ENCODE data around the gene ATP5F1D. TPM values are rescaled to one million over a fixed set of nuclear protein-coding genes. Genes with fewer than 3 reads are reported as not detected.
A peak's percentile ranks its signal among the peaks of the same experiment; 100 is the strongest.

The ATP5F1D gene
- total and polyA plus RNA-seq, 2 of the 13 experiments (the other 11 are each of a cell fraction or from before 2014, with no cell fraction given): 39.4 to 78.7 TPM

DNA sequence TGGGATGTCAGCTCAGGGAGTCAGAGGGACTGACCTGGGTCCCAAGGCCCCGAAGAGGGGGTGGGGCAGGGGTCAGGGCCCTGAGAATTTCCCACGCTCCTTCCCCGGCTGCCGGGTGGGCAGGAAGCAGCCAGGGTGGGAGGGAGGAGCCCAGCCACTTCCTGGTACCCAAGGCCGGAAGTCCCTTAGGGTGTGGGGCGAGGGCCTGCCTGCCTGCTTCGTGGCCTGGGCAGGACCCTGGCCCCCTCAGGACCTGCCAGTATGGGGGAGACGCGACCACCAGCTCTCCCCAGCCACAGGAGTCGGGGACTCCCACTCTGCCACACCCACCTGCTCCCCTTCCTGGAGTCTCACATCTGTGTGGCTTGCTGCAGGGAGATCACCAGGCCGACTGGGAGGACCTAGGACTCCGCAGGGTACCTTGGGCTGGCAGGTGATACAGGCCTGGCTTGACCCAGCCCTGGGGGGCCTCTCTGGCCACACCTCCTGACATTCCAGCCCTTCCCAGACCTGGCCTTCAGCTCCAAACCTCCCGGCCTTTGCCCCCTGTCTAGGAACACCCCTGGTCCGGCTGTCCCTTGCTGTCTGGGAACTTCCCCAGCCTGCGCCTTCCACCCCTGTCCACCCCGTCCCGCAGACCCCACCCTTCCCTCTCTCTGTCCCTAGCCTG, 17.8 kb downstream of the ATP5F1D start (continued):
- TF ChIP-seq, protein P1, sequence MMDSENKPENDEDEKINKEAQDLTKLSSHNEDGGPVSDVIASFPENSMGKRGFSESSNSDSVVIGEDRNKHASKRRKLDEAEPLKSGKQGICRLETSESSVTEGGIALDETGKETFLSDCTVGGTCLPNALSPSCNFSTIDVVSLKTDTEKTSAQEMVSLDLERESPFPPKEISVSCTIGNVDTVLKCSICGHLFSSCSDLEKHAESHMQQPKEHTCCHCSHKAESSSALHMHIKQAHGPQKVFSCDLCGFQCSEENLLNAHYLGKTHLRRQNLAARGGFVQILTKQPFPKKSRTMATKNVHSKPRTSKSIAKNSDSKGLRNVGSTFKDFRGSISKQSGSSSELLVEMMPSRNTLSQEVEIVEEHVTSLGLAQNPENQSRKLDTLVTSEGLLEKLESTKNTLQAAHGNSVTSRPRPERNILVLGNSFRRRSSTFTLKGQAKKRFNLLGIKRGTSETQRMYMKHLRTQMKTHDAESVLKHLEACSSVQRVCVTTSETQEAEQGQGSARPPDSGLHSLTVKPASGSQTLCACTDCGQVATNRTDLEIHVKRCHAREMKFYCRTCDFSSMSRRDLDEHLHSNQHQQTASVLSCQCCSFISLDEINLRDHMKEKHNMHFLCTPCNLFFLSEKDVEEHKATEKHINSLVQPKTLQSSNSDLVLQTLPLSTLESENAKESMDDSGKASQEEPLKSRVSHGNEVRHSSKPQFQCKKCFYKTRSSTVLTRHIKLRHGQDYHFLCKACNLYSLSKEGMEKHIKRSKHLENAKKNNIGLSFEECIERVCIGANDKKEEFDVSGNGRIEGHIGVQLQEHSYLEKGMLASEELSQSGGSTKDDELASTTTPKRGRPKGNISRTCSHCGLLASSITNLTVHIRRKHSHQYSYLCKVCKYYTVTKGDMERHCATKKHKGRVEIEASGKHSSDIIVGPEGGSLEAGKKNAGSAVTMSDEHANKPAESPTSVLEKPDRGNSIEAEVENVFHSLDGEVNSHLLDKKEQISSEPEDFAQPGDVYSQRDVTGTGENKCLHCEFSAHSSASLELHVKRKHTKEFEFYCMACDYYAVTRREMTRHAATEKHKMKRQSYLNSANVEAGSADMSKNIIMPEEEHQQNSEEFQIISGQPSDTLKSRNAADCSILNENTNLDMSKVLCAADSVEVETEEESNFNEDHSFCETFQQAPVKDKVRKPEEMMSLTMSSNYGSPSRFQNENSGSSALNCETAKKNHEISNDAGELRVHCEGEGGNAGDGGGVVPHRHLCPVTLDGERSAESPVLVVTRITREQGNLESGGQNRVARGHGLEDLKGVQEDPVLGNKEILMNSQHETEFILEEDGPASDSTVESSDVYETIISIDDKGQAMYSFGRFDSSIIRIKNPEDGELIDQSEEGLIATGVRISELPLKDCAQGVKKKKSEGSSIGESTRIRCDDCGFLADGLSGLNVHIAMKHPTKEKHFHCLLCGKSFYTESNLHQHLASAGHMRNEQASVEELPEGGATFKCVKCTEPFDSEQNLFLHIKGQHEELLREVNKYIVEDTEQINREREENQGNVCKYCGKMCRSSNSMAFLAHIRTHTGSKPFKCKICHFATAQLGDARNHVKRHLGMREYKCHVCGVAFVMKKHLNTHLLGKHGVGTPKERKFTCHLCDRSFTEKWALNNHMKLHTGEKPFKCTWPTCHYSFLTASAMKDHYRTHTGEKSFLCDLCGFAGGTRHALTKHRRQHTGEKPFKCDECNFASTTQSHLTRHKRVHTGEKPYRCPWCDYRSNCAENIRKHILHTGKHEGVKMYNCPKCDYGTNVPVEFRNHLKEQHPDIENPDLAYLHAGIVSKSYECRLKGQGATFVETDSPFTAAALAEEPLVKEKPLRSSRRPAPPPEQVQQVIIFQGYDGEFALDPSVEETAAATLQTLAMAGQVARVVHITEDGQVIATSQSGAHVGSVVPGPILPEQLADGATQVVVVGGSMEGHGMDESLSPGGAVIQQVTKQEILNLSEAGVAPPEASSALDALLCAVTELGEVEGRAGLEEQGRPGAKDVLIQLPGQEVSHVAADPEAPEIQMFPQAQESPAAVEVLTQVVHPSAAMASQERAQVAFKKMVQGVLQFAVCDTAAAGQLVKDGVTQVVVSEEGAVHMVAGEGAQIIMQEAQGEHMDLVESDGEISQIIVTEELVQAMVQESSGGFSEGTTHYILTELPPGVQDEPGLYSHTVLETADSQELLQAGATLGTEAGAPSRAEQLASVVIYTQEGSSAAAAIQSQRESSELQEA (CRISPR knock-in tag; IDR thresholded peaks at IDR 0.05; ENCODE audit: not compliant biosample characterization): peak; percentile 58
- TF ChIP-seq CCAR2 (optimal IDR thresholded peaks at IDR 0.05; ENCODE audit: low read depth, low read length) (no peak), ETV5 (CRISPR knock-in tag; IDR thresholded peaks at IDR 0.05; ENCODE audit: borderline replicate concordance) (peak; percentile 95), ZSCAN29 (CRISPR knock-in tag; conservative IDR thresholded peaks at IDR 0.05) (peak; percentile 79; the same call in 1 of the 2 replicates), ZBTB1 (CRISPR knock-in tag; IDR thresholded peaks at IDR 0.05; ENCODE audit: borderline replicate concordance) (no peak), MEIS2 (CRISPR knock-in tag; IDR thresholded peaks at IDR 0.05) (peak; percentile 69; the same call in 1 of the 2 replicates), ZNF510 (CRISPR knock-in tag; IDR thresholded peaks at IDR 0.05; ENCODE audit: low read depth) (peak; percentile 74; the same call in 1 of the 2 replicates), ZBTB20 (CRISPR knock-in tag; IDR thresholded peaks at IDR 0.05; ENCODE audit: borderline replicate concordance, low read depth) (peak; percentile 75; the same call in 1 of the 2 replicates), TCF12 (IDR thresholded peaks at IDR 0.05) (no peak), TCF12 (CRISPR knock-in tag; IDR thresholded peaks at IDR 0.05) (0 out of 2 replicates have a peak, but pooled peaks have one; percentile 57), ZNF670 (CRISPR knock-in tag; IDR thresholded peaks at IDR 0.05; ENCODE audit: borderline replicate concordance) (peak; percentile 94; the same call in 1 of the 2 replicates)
- TF ChIP-seq, protein P2, sequence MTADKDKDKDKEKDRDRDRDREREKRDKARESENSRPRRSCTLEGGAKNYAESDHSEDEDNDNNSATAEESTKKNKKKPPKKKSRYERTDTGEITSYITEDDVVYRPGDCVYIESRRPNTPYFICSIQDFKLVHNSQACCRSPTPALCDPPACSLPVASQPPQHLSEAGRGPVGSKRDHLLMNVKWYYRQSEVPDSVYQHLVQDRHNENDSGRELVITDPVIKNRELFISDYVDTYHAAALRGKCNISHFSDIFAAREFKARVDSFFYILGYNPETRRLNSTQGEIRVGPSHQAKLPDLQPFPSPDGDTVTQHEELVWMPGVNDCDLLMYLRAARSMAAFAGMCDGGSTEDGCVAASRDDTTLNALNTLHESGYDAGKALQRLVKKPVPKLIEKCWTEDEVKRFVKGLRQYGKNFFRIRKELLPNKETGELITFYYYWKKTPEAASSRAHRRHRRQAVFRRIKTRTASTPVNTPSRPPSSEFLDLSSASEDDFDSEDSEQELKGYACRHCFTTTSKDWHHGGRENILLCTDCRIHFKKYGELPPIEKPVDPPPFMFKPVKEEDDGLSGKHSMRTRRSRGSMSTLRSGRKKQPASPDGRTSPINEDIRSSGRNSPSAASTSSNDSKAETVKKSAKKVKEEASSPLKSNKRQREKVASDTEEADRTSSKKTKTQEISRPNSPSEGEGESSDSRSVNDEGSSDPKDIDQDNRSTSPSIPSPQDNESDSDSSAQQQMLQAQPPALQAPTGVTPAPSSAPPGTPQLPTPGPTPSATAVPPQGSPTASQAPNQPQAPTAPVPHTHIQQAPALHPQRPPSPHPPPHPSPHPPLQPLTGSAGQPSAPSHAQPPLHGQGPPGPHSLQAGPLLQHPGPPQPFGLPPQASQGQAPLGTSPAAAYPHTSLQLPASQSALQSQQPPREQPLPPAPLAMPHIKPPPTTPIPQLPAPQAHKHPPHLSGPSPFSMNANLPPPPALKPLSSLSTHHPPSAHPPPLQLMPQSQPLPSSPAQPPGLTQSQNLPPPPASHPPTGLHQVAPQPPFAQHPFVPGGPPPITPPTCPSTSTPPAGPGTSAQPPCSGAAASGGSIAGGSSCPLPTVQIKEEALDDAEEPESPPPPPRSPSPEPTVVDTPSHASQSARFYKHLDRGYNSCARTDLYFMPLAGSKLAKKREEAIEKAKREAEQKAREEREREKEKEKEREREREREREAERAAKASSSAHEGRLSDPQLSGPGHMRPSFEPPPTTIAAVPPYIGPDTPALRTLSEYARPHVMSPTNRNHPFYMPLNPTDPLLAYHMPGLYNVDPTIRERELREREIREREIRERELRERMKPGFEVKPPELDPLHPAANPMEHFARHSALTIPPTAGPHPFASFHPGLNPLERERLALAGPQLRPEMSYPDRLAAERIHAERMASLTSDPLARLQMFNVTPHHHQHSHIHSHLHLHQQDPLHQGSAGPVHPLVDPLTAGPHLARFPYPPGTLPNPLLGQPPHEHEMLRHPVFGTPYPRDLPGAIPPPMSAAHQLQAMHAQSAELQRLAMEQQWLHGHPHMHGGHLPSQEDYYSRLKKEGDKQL (CRISPR knock-in tag; IDR thresholded peaks at IDR 0.05; ENCODE audit: low read depth): peak; percentile 40; the same call in 1 of the 2 replicates
- TF ChIP-seq, protein P3, sequence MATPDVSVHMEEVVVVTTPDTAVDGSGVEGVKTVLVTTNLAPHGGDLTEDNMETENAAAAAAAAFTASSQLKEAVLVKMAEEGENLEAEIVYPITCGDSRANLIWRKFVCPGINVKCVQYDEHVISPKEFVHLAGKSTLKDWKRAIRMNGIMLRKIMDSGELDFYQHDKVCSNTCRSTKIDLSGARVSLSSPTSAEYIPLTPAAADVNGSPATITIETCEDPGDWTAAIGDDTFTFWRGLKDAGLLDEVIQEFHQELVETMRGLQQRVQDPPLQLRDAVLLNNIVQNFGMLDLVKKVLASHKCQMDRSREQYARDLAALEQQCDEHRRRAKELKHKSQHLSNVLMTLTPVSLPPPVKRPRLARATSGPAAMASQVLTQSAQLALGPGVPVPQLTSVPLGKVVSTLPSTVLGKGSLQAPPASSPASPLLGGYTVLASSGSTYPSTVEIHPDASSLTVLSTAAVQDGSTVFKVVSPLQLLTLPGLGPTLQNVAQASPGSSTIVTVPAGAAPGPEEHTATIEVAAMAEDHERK (CRISPR knock-in tag; IDR thresholded peaks at IDR 0.05; ENCODE audit: low read depth): 0 out of 2 replicates have a peak, but pooled peaks have one; percentile 13

Measured in HepG2 (cell line).